Ishikawa (cell line): ENCODE measurements around the gene TBC1D2.

ENCODE experiments used
- CEBPB ChIP-seq: IDR thresholded peaks from 2 replicates; pipeline ENCODE4 v1.6.1; 2012
- EGR1 ChIP-seq: IDR thresholded peaks from 2 replicates; pipeline ENCODE4 v1.6.1; 2012
- EP300 ChIP-seq: IDR thresholded peaks from 2 replicates; pipeline ENCODE4 v1.6.1; 2012; ENCODE audit warnings: borderline replicate concordance
- MAX ChIP-seq: IDR thresholded peaks from 2 replicates; pipeline ENCODE4 v1.6.1; 2012
- RAD21 ChIP-seq: IDR thresholded peaks from 2 replicates; pipeline ENCODE4 v1.6.1; 2012; ENCODE audit warnings: low read depth
- REST ChIP-seq: IDR thresholded peaks from 2 replicates; pipeline ENCODE4 v1.6.1; 2012; ENCODE audit warnings: low read depth, mild to moderate bottlenecking
- TAF1 ChIP-seq: IDR thresholded peaks from 2 replicates; pipeline ENCODE4 v1.6.1; 2012; ENCODE audit warnings: low read depth, mild to moderate bottlenecking
- TCF12 ChIP-seq: IDR thresholded peaks from 2 replicates; pipeline ENCODE4 v1.6.1; 2012; ENCODE audit warnings: low read depth
- TEAD4 ChIP-seq: IDR thresholded peaks from 2 replicates; pipeline ENCODE4 v1.6.1; 2012
- USF1 ChIP-seq: IDR thresholded peaks from 2 replicates; pipeline ENCODE4 v1.6.1; 2012
- YY1 ChIP-seq: IDR thresholded peaks from 2 replicates; pipeline ENCODE4 v1.6.1; 2012; ENCODE audit warnings: low read depth
- ZBTB7A ChIP-seq: IDR thresholded peaks from 2 replicates; pipeline ENCODE4 v1.6.1; 2012; ENCODE audit warnings: low read depth

GRCh38 chr9:98235126-98235525, 20.3 kb downstream of the TBC1D2 start:
- TF ChIP-seq MAX (no peak), EP300 (no peak), USF1 (no peak), EGR1 (no peak), YY1 (no peak), TEAD4 (no peak), REST (no peak), TCF12 (no peak), RAD21 (no peak), TAF1 (no peak), ZBTB7A (no peak), CEBPB (no peak)
